D721Med (cell line): ENCODE data around the gene CPHXL.

Source experiments
- DNase-seq: peaks from one replicate; pipeline ENCODE4 v3.0.0; 2011; ENCODE audit warnings: low spot score; ENCODE audit not compliant: insufficient read length
- FAIRE-seq: peaks from 2 replicates; lab custom pipeline; 2011; peaks lifted over from hg19 to GRCh38; lab: Jason Lieb, UNC
- TF ChIP-seq, protein P1 (sequence below): IDR thresholded peaks from 2 replicates; pipeline ENCODE4 v1.5.1; 2012; ENCODE audit warnings: mild to moderate bottlenecking, control low read depth; ENCODE audit not compliant: insufficient read depth; ENCODE audit errors: missing control alignments

Gene CPHXL

DNA sequence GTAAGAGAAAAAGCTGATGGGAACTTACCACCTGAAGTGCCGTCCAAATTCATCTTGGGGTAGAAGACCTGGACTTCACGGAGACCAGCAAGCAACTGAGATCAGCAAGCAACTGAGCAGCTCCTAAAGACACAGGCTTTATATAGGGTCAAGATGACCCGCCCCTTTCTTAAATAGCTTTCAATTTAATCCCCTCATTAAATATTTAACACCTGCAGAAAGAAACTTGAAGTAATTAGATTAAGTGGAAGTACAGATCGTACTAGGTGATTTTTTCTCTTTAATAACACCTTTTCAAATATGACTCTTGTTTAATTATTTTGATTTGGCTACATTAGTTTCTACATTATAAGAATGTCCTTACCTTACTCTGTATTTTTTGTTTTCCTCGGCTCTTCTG lies at the start of gene CPHXL:
TSS of gene CPHXL (minus strand) at position 101 of the 400 bp plus-strand sequence. CDS start at position 53, 48 bp downstream.
- TF ChIP-seq, protein P1, sequence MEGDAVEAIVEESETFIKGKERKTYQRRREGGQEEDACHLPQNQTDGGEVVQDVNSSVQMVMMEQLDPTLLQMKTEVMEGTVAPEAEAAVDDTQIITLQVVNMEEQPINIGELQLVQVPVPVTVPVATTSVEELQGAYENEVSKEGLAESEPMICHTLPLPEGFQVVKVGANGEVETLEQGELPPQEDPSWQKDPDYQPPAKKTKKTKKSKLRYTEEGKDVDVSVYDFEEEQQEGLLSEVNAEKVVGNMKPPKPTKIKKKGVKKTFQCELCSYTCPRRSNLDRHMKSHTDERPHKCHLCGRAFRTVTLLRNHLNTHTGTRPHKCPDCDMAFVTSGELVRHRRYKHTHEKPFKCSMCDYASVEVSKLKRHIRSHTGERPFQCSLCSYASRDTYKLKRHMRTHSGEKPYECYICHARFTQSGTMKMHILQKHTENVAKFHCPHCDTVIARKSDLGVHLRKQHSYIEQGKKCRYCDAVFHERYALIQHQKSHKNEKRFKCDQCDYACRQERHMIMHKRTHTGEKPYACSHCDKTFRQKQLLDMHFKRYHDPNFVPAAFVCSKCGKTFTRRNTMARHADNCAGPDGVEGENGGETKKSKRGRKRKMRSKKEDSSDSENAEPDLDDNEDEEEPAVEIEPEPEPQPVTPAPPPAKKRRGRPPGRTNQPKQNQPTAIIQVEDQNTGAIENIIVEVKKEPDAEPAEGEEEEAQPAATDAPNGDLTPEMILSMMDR: no peak
- FAIRE-seq (no peak), DNase-seq (no peak)

DNA sequence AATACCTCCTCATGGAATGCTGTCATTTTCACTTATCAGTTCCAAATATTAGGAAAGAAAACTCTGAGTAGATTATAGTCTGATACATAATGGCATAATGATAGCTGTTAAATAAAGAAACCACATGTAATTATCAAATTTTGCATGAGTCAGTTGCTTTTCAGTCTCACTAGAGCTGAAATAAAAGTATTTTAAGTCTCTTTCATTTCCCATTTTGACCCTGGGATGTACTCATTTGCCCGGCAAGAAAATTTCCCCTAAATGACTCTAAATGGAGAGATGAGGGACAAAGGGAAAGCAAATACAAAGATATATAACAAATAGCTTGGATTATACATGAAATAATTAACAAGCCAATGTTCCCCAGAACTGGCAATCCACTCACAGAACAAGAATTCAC lies 47.9 kb upstream of the CPHXL start:
- FAIRE-seq (no peak), DNase-seq (no peak)
- TF ChIP-seq, protein P1: no peak

DNA sequence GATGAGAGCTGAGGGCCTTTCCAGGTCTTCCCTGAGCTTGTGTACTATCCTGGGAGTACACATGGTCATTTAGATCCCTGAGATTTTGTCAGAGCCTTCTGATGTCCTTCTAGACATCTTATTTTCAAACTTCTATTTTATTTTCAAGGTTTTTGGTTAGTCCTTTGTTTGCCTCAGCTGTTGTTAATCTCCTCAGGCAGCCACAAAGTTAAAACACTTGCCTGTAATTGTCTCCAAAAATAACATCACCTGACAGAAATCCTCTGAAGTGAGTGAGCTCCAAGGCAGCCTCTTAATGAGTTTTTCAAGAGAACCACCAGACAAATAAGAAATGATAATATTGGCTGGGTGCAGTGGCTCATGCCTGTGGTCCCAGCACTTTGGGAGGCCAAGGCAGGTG lies 43.8 kb upstream of the CPHXL start:
- DNase-seq: no peak
- no peak for FAIRE-seq
- TF ChIP-seq, protein P1: no peak

DNA sequence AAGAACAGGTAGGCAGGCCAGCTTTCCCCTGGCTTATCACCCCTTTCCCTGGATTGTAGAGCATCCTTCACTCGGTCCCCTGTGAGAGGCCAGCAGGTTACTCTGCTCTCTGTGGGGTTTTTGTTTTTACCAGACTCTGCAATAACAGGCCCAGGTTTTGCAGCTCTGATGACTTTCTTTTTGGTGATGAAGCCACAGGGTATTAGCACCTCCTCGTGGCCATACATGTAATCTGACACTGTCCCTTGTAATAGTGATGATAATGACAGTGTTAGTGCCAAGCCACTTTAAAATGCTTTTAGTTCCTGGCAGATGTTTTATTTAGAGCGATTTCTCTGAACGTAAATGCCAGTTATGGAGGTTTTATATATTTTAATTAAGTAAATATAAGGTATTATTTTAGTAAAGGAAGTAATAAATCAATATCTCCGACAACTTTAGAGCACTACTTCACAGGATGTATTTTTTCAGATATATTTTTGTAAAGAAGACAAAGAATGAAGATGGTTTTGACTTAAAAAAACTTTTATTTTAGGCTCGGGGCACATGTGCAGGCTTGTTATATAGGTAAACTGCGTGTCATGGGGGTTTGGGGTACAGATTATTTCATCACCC lies 38.0 kb upstream of the CPHXL start:
- TF ChIP-seq, protein P1: peak; percentile 92
- FAIRE-seq (no peak), DNase-seq (no peak)

DNA sequence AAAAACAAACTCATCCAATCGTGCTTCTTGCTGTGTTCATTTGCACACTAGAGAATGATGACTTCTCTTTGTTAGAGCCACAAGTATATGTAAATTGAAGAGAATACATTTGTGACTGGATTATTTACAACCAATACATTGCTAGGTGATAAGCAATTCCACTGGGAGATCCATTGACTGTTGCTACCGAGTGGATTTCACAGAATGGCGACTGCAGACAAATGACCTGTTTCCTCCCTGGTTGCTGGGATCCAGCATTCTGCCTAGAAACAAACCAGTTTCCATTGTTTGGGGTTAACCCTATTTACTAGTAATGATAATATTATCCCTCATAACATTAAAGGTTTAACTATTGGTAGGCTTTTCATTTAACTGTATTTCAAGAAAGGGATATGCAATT lies 36.9 kb upstream of the CPHXL start:
- DNase-seq: no peak
- TF ChIP-seq, protein P1: no peak
- FAIRE-seq: no peak

DNA sequence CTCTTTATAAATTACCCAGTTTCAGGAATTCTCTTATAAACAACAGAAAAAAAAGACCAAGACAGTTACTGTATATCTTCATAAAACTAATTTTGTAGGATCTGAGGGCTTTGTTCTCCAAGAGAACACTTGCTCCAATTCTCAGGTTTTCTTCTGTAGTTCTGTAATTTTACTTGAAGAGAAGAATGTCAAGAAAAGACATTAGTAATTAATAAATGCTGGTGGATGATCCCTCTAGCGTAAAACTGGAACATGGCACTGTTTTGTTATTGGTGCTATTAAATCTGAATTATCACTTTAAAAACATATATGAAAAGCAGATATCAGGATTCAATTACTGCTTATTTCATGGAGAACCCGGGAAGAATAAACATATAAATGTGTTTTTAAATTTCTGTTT lies 36.5 kb upstream of the CPHXL start:
- FAIRE-seq (no peak), DNase-seq (no peak)
- TF ChIP-seq, protein P1: no peak

DNA sequence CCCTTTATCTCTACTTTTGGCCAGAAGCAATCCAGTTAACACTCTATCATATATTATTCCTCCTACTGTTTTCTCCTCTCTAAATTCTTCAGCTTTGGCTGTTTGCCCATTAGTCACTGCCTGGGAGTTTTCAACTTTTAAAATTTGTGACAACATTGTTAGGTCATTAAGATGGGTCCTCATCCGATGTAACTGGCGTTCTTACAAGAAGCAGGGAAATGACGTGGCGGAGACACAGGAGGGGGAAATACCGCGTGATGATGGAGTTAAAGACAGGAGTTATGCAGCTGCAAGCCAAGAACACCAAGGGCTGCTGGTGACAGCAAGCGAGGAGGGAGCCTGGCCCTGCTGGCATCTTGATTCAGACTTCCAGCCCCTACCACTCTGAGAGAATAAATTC lies 34.8 kb upstream of the CPHXL start:
- TF ChIP-seq, protein P1: no peak
- FAIRE-seq: no peak
- no peak for DNase-seq
